ENCODE data around the gene SUSD2. TPM values are rescaled to one million over a fixed set of nuclear protein-coding genes. Genes with fewer than 3 reads are reported as not detected.
A peak's percentile ranks its signal among the peaks of the same experiment; 100 is the strongest.

The SUSD2 gene
- total RNA-seq, 1 donor: 0.72 TPM

GRCh38 chr22:24164243-24164642 is 17.0 kb upstream of the SUSD2 start:
- Histone ChIP-seq H3K27ac (ENCODE audit: low read depth, low read length) (no peak overlapping the region), H3K4me1 (ENCODE audit: insufficient read depth, low read length) (no peaks in the 10 kb centered on the region), H2AFZ (ENCODE audit: low read length) (no peak overlapping the region), H3K4me3 (ENCODE audit: insufficient read depth, low read length) (no peak overlapping the region), H3K36me3 (ENCODE audit: insufficient read depth, low read length) (peaks cover 46% of the 10 kb centered on the region), H3K27me3 (ENCODE audit: insufficient read depth, low read length) (no peaks in the 10 kb centered on the region), H3K4me2 (ENCODE audit: insufficient read depth, low read length) (no peak overlapping the region), H3K79me2 (ENCODE audit: insufficient read depth, low read length) (peaks cover 24% of the 10 kb centered on the region), H4K20me1 (ENCODE audit: insufficient read depth, low read length) (peaks cover 39% of the 10 kb centered on the region), H3K9me3 (ENCODE audit: low read depth, low read length) (no peaks in the 10 kb centered on the region)
- TF ChIP-seq CTCF (IDR thresholded peaks at IDR 0.05; ENCODE audit: extremely low read depth, low read depth, low read length): no peak
- DNase-seq (ENCODE audit: insufficient read length, low spot score, missing footprints): no peak

- no peak for DNase-seq (ENCODE audit: insufficient read length, low spot score, missing footprints)
- Histone ChIP-seq H3K4me2 (ENCODE audit: insufficient read depth, low read length) (no peak overlapping the region), H3K27me3 (ENCODE audit: insufficient read depth, low read length) (no peaks in the 10 kb centered on the region), H3K36me3 (ENCODE audit: insufficient read depth, low read length) (peaks cover 46% of the 10 kb centered on the region), H3K27ac (ENCODE audit: low read depth, low read length) (no peak overlapping the region), H3K79me2 (ENCODE audit: insufficient read depth, low read length) (peaks cover 17% of the 10 kb centered on the region), H2AFZ (ENCODE audit: low read length) (no peak overlapping the region), H3K4me3 (ENCODE audit: insufficient read depth, low read length) (no peak overlapping the region), H3K9me3 (ENCODE audit: low read depth, low read length) (no peaks in the 10 kb centered on the region), H3K4me1 (ENCODE audit: insufficient read depth, low read length) (no peaks in the 10 kb centered on the region), H4K20me1 (ENCODE audit: insufficient read depth, low read length) (peaks cover 33% of the 10 kb centered on the region)
- TF ChIP-seq CTCF (IDR thresholded peaks at IDR 0.05; ENCODE audit: extremely low read depth, low read depth, low read length): no peak
Observed at GRCh38 chr22:24164940-24165339, 16.3 kb upstream of the SUSD2 start.

DNA sequence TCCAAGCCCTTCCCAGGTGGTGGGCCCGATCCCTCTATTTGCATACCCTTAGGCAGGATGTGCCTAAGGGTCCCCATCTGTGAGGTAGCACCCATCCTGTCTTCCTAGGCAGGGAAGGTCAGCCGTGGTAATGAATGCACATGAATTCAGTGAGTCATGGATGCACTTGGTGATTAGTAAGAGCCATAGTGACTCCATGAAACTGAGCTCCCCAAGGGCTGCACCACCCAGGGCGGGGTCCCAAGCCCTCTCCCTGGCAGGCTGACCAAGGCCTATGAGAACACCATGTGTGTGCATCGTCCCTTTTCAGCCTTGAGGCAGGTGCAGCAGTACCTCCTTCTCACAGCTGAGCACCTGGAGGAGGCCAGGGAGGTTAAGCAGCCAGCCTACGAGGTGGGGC is 15.6 kb upstream of the SUSD2 start:
- Histone ChIP-seq H2AFZ (ENCODE audit: low read length) (no peak overlapping the region), H3K27ac (ENCODE audit: low read depth, low read length) (no peak overlapping the region), H3K79me2 (ENCODE audit: insufficient read depth, low read length) (peaks cover 10% of the 10 kb centered on the region), H3K4me2 (ENCODE audit: insufficient read depth, low read length) (no peak overlapping the region), H3K4me1 (ENCODE audit: insufficient read depth, low read length) (no peaks in the 10 kb centered on the region), H3K36me3 (ENCODE audit: insufficient read depth, low read length) (peaks cover 41% of the 10 kb centered on the region), H3K4me3 (ENCODE audit: insufficient read depth, low read length) (no peak overlapping the region), H3K9me3 (ENCODE audit: low read depth, low read length) (no peaks in the 10 kb centered on the region), H4K20me1 (ENCODE audit: insufficient read depth, low read length) (peaks cover 27% of the 10 kb centered on the region), H3K27me3 (ENCODE audit: insufficient read depth, low read length) (no peaks in the 10 kb centered on the region)
- TF ChIP-seq CTCF (IDR thresholded peaks at IDR 0.05; ENCODE audit: extremely low read depth, low read depth, low read length): no peak
- DNase-seq (ENCODE audit: insufficient read length, low spot score, missing footprints): peak; percentile 98

- no peak for DNase-seq (ENCODE audit: insufficient read length, low spot score, missing footprints)
- H2AFZ ChIP-seq (ENCODE audit: low read length): no peak overlapping the region
- peaks cover 2% of the 10 kb centered on the region for H3K79me2 ChIP-seq (ENCODE audit: insufficient read depth, low read length)
- no peaks in the 10 kb centered on the region for H3K4me1 ChIP-seq (ENCODE audit: insufficient read depth, low read length)
- H4K20me1 ChIP-seq (ENCODE audit: insufficient read depth, low read length): peaks cover 23% of the 10 kb centered on the region
- H3K27me3 ChIP-seq (ENCODE audit: insufficient read depth, low read length): no peaks in the 10 kb centered on the region
- H3K36me3 ChIP-seq (ENCODE audit: insufficient read depth, low read length): peaks cover 45% of the 10 kb centered on the region
- no peak overlapping the region for H3K27ac ChIP-seq (ENCODE audit: low read depth, low read length)
- TF ChIP-seq CTCF (IDR thresholded peaks at IDR 0.05; ENCODE audit: extremely low read depth, low read depth, low read length): no peak
- H3K4me3 ChIP-seq (ENCODE audit: insufficient read depth, low read length): no peak overlapping the region
- no peak overlapping the region for H3K4me2 ChIP-seq (ENCODE audit: insufficient read depth, low read length)
- H3K9me3 ChIP-seq (ENCODE audit: low read depth, low read length): no peaks in the 10 kb centered on the region
Observed at GRCh38 chr22:24166811-24167210, 14.5 kb upstream of the SUSD2 start.

Data from osteoblast (primary cell).